Measurements from ENCODE around the gene MIER2.

DNA sequence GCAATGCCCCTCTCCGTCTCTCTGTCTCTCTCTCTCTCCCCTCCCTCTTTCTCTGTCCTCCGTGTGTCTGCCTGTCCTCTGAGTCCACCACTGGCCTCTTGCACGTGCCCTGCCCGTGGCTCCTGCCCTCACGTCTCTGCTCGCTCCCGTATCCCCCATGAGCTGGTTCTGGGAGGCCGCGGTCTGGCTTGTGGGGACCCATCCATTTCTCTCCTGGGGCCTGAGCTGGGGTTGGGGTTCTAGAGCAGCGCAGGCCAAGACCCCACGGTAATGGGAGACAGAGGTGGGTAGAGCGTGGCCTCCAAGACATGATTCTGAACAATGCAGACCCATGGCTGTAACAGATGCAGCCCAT is 45.3 kb upstream of the MIER2 start:
- TF ChIP-seq, protein P1, sequence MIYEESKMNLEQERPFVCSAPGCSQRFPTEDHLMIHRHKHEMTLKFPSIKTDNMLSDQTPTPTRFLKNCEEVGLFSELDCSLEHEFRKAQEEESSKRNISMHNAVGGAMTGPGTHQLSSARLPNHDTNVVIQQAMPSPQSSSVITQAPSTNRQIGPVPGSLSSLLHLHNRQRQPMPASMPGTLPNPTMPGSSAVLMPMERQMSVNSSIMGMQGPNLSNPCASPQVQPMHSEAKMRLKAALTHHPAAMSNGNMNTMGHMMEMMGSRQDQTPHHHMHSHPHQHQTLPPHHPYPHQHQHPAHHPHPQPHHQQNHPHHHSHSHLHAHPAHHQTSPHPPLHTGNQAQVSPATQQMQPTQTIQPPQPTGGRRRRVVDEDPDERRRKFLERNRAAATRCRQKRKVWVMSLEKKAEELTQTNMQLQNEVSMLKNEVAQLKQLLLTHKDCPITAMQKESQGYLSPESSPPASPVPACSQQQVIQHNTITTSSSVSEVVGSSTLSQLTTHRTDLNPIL (CRISPR knock-in tag; IDR thresholded peaks at IDR 0.05; ENCODE audit: low read depth) = no peak
- TF ChIP-seq ISL1 (CRISPR knock-in tag; IDR thresholded peaks at IDR 0.05) (no peak), ESRRG (CRISPR knock-in tag; IDR thresholded peaks at IDR 0.05) (no peak), ZC3H10 (CRISPR knock-in tag; IDR thresholded peaks at IDR 0.05) (no peak), ZNF8 (CRISPR knock-in tag; IDR thresholded peaks at IDR 0.05) (no peak), RARB (CRISPR knock-in tag; IDR thresholded peaks at IDR 0.05) (no peak)
- TF ChIP-seq, protein P2, sequence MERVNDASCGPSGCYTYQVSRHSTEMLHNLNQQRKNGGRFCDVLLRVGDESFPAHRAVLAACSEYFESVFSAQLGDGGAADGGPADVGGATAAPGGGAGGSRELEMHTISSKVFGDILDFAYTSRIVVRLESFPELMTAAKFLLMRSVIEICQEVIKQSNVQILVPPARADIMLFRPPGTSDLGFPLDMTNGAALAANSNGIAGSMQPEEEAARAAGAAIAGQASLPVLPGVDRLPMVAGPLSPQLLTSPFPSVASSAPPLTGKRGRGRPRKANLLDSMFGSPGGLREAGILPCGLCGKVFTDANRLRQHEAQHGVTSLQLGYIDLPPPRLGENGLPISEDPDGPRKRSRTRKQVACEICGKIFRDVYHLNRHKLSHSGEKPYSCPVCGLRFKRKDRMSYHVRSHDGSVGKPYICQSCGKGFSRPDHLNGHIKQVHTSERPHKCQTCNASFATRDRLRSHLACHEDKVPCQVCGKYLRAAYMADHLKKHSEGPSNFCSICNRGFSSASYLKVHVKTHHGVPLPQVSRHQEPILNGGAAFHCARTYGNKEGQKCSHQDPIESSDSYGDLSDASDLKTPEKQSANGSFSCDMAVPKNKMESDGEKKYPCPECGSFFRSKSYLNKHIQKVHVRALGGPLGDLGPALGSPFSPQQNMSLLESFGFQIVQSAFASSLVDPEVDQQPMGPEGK (CRISPR knock-in tag; IDR thresholded peaks at IDR 0.05; ENCODE audit: borderline replicate concordance) = no peak
- TF ChIP-seq, protein P3, sequence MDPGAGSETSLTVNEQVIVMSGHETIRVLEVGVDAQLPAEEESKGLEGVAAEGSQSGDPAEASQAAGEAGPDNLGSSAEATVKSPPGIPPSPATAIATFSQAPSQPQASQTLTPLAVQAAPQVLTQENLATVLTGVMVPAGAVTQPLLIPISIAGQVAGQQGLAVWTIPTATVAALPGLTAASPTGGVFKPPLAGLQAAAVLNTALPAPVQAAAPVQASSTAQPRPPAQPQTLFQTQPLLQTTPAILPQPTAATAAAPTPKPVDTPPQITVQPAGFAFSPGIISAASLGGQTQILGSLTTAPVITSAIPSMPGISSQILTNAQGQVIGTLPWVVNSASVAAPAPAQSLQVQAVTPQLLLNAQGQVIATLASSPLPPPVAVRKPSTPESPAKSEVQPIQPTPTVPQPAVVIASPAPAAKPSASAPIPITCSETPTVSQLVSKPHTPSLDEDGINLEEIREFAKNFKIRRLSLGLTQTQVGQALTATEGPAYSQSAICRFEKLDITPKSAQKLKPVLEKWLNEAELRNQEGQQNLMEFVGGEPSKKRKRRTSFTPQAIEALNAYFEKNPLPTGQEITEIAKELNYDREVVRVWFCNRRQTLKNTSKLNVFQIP (CRISPR knock-in tag; IDR thresholded peaks at IDR 0.05; ENCODE audit: borderline replicate concordance, low read depth) = no peak
